K562 (cell line): Measurements from ENCODE around the gene HPS1. TPM values are rescaled to one million over a fixed set of nuclear protein-coding genes. Genes with fewer than 3 reads are reported as not detected.

Experiments
- ATAC-seq: fragments of 200-7000 bp; cut with Tn5 transposase; 3 replicates; pipeline ENCODE4 v1.9.1; 2020; ENCODE audit warnings: moderate library complexity
- BruUV-seq: library from RNA; stranded (reverse); fragments of 400-500 nt; replicated peaks from 2 replicates; lab custom pipeline; 2021; lab: Mats Ljungman, UMichigan
- CTCF ChIA-PET: fragments of 300-600 bp; formaldehyde crosslinking; extraction: SDS; loops from one replicate; lab custom pipeline; 2021; ENCODE audit warnings: low intra/inter-chr PET ratio; lab: Yijun Ruan, JAX
- POLR2A ChIA-PET: fragments of 300-600, 350-650 bp; sonication (Branson Sonifier 250); formaldehyde crosslinking; extraction: SDS; loops from one replicate; lab custom pipeline; 2021; ENCODE audit warnings: antibody characterized with exemption, inconsistent platforms; lab: Yijun Ruan, JAX
- DNase-seq, 4 experiments: peaks; one replicate each; pipeline versions ENCODE4 v3.0.0 to v3.0.0-alpha.2; 2011 to 2018; ENCODE audit warnings: low spot score in 3 of 4, mixed read lengths in 3 of 4; ENCODE audit errors: extremely low read depth in 1 of 4
- FAIRE-seq: peaks from 2 replicates; lab custom pipeline; 2011; peaks lifted over from hg19 to GRCh38; lab: Jason Lieb, UNC
- H2AFZ ChIP-seq: 2 replicates; pipeline ENCODE4 v1.6.0; 2011; ENCODE audit warnings: low read depth, low read length, control low read depth, inconsistent platforms
- H3K27ac ChIP-seq: fragments of 200-600 bp; 3 replicates; pipeline ENCODE4 v1.8.0; 2011; ENCODE audit warnings: low read depth, mild to moderate bottlenecking, control low read depth, inconsistent platforms, low read length, moderate library complexity, mixed read lengths; ENCODE audit errors: extremely low read depth
- H3K27me3 ChIP-seq, 2 experiments: fragments of 300-600 bp in 1 of 2; 2 replicates in 1 of 2; 3 replicates in 1 of 2; pipeline versions ENCODE4 v1.6.0 to v1.8.0; 2011; ENCODE audit warnings: inconsistent platforms in 2 of 2, low read length in 2 of 2, mild to moderate bottlenecking in 1 of 2, mixed read lengths in 1 of 2, moderate library complexity in 1 of 2; ENCODE audit not compliant: control insufficient read depth in 2 of 2, insufficient read depth in 2 of 2
- H3K36me3 ChIP-seq: fragments of 300-600 bp; 3 replicates; pipeline ENCODE4 v1.8.0; 2011; ENCODE audit warnings: mild to moderate bottlenecking, low read length, inconsistent platforms; ENCODE audit not compliant: control insufficient read depth, insufficient read depth
- H3K4me1 ChIP-seq, 2 experiments: fragments of 200-600 bp in 1 of 2; replicated peaks in 1 of 2; 2 replicates in 1 of 2; 3 replicates in 1 of 2; pipeline versions ENCODE4 v1.5.1 to v1.8.0; 2011; ENCODE audit warnings: inconsistent platforms in 2 of 2, low read length in 2 of 2, mild to moderate bottlenecking in 1 of 2, mixed read lengths in 1 of 2, moderate library complexity in 1 of 2; ENCODE audit not compliant: control insufficient read depth in 2 of 2, insufficient read depth in 2 of 2
- H3K4me2 ChIP-seq: 2 replicates; pipeline ENCODE4 v1.6.1; 2011; ENCODE audit warnings: low read length, control low read depth, inconsistent platforms, mixed read lengths; ENCODE audit not compliant: insufficient read depth
- H3K4me3 ChIP-seq: fragments of 200-600 bp; sonication (generic), shearing (Covaris generic); 2 replicates; pipeline ENCODE4 v1.5.1; 2016; ENCODE audit warnings: control low read depth, inconsistent platforms
- H3K79me2 ChIP-seq: fragments of 200-600 bp; 3 replicates; pipeline ENCODE4 v1.8.0; 2011; ENCODE audit warnings: low read length, inconsistent platforms; ENCODE audit not compliant: control insufficient read depth, insufficient read depth
- H3K9ac ChIP-seq, 2 experiments: 2 replicates each; pipeline versions ENCODE4 v1.6.0 to v1.6.1; 2011; ENCODE audit warnings: low read depth in 2 of 2, low read length in 2 of 2, control low read depth in 1 of 2, inconsistent platforms in 1 of 2, mild to moderate bottlenecking in 1 of 2, mixed read lengths in 1 of 2; ENCODE audit not compliant: insufficient read depth in 1 of 2
- H3K9me1 ChIP-seq: one replicate; pipeline ENCODE4 v1.6.0; 2011; ENCODE audit warnings: inconsistent platforms, mild to moderate bottlenecking, low read length, moderate library complexity; ENCODE audit not compliant: control insufficient read depth, insufficient read depth
- H3K9me3 ChIP-seq: replicated peaks from 2 replicates; pipeline ENCODE4 v1.5.1; 2011; ENCODE audit warnings: low read depth, low read length, inconsistent platforms; ENCODE audit not compliant: control insufficient read depth, insufficient read depth
- H4K20me1 ChIP-seq: replicated peaks from 2 replicates; pipeline ENCODE4 v1.6.1; 2011; ENCODE audit warnings: low read length, inconsistent platforms, mixed read lengths; ENCODE audit not compliant: control insufficient read depth, insufficient read depth
- BDP1 ChIP-seq: IDR thresholded peaks from 3 replicates; pipeline ENCODE4 v1.6.1; 2011; ENCODE audit not compliant: insufficient read length, insufficient read depth
- DEAF1 ChIP-seq: fragments of 450-650 bp; formaldehyde crosslinking; IDR thresholded peaks from 2 replicates; pipeline ENCODE4 v1.4.0; 2020; ENCODE audit warnings: mild to moderate bottlenecking, moderate library complexity
- ELF1 ChIP-seq: fragments of 200-800 bp; sonication (Bioruptor generic); IDR thresholded peaks from 2 replicates; pipeline ENCODE4 v1.6.1; 2016; ENCODE audit warnings: missing genetic modification characterization, missing compliant biosample characterization
- FOS ChIP-seq: IDR thresholded peaks from 3 replicates; pipeline ENCODE4 v1.6.1; 2011; ENCODE audit not compliant: insufficient read length; ENCODE audit errors: extremely low read depth
- MCM5 ChIP-seq: fragments of 450-650 bp; IDR thresholded peaks from 2 replicates; pipeline ENCODE4 v1.6.1; 2016; ENCODE audit warnings: low read depth
- MIER1 ChIP-seq: fragments of 450-650 bp; IDR thresholded peaks from 2 replicates; pipeline ENCODE4 v1.6.1; 2016; ENCODE audit warnings: antibody characterized with exemption, mild to moderate bottlenecking, low read depth
- POLR2G ChIP-seq: fragments of 200-400 bp; formaldehyde crosslinking; IDR thresholded peaks from 2 replicates; pipeline ENCODE4 v1.6.1; 2017; ENCODE audit warnings: low read depth, mild to moderate bottlenecking, antibody characterized with exemption, low read length, moderate library complexity
- U2AF2 ChIP-seq: fragments of 200-400 bp; formaldehyde crosslinking; optimal IDR thresholded peaks from 2 replicates; pipeline ENCODE3; 2017; ENCODE audit warnings: low read depth, mild to moderate bottlenecking, low read length
- ZNF121 ChIP-seq: sonication (generic); formaldehyde crosslinking; conservative IDR thresholded peaks from 2 replicates; pipeline ENCODE4 v1.8.0; 2022; ENCODE audit warnings: missing genetic modification reagents
- ZNF695 ChIP-seq: fragments of 450-650 bp; formaldehyde crosslinking; IDR thresholded peaks from 2 replicates; pipeline ENCODE4 v1.4.0; 2020; ENCODE audit warnings: mild to moderate bottlenecking, moderate library complexity
- WGBS: fragments of 100-300 bp; shearing (Covaris generic); methylation state at CpG from one replicate; pipeline ENCODE4 v1.1.6; 2016; ENCODE audit warnings: low coverage, mixed read lengths; ENCODE audit not compliant: insufficient coverage; ENCODE audit errors: missing lambda C conversion rate; 5-methylcytosine and 5-hydroxymethylcytosine counted together
- in situ Hi-C: fragments of 300-500 bp; cut with MboI; formaldehyde crosslinking; loops from 4 replicates; pipeline ENCODE4 v1.15.0; 2018; ENCODE audit warnings: inconsistent platforms, mixed read lengths
- intact Hi-C: fragments of 100-400 bp; cut with micrococcal nuclease; formaldehyde crosslinking; loops from 2 replicates; pipeline ENCODE4 v1.14.2; 2022
- polyA plus RNA-seq, 8 experiments: library from polyadenylated mRNA; depleted of rRNA in 4 of 8; stranded (reverse) in 5 of 8; unstranded in 3 of 8; fragments of >200 nt; fragmentation: Nextera tagmentation in 2 of 8; fragmentation: Illumina TruSeq in 1 of 8; extraction: Ambion mirVana in 2 of 8; extraction: Trizol in 1 of 8; gene quantifications; 2 replicates each; pipeline versions ENCODE4 v1.2.1 to v1.2.3, GENCODE V29; 2011 to 2014; ENCODE audit warnings: inconsistent platforms in 1 of 8, missing spikeins in 1 of 8
- total RNA-seq, 7 experiments: library from RNA; depleted of rRNA in 6 of 7; stranded (reverse); fragments of >200 nt in 6 of 7; fragmentation: Illumina TruSeq in 2 of 7; extraction: Trizol in 2 of 7; gene quantifications; 2 replicates each; pipeline versions ENCODE4 v1.2.1 to v1.2.3, GENCODE V29; 2011 to 2021; ENCODE audit warnings: low replicate concordance in 1 of 7
- TF ChIP-seq, protein P1 (sequence below): sonication (generic); formaldehyde crosslinking; IDR thresholded peaks from 2 replicates; pipeline ENCODE4 v1.8.0; 2022; ENCODE audit warnings: missing genetic modification reagents, mild to moderate bottlenecking, borderline replicate concordance

HPS1 gene
- total and polyA plus RNA-seq, 9 of the 15 experiments (the other 6 are each of a cell fraction or from before 2014, with no cell fraction given): 18.1 to 43.6 (median 26.3) TPM

GRCh38 chr10:98420786-98421185 lies 25.9 kb downstream of the HPS1 start:
- no peak for FAIRE-seq
- Histone ChIP-seq H3K4me3 (no peak overlapping the region), H3K79me2 (no peaks in the 10 kb centered on the region), H3K27me3 (no peaks in the 10 kb centered on the region), H3K4me1 (peaks cover 0 to 16% of the 10 kb centered on the region in 2 experiments; a peak in 3 of 5 replicates), H3K27ac (no peak overlapping the region), H2AFZ (no peak overlapping the region), H3K9me3 (no peaks in the 10 kb centered on the region), H4K20me1 (no peaks in the 10 kb centered on the region), H3K9me1 (no peaks in the 10 kb centered on the region), H3K4me2 (no peak overlapping the region), H3K9ac (no peak overlapping the region), H3K36me3 (peaks cover 31% of the 10 kb centered on the region; the same call in 2 of the 3 replicates)
- POLR2A ChIA-PET: interaction anchor here (1.0 kb wide), 1 partner anchor 11 kb away, joined by 4 read pairs; no protein-coding TSS in a partner anchor
- CTCF ChIA-PET: no interaction called here
- DNase-seq: no peak
- TF ChIP-seq ZNF695 (CRISPR knock-in tag) (no peak), FOS (no peak), ZNF121 (CRISPR knock-in tag) (no peak), DEAF1 (CRISPR knock-in tag) (no peak), POLR2G (no peak), BDP1 (no peak), ELF1 (tag) (no peak), U2AF2 (no peak), MCM5 (no peak), MIER1 (no peak)
- TF ChIP-seq, protein P1, sequence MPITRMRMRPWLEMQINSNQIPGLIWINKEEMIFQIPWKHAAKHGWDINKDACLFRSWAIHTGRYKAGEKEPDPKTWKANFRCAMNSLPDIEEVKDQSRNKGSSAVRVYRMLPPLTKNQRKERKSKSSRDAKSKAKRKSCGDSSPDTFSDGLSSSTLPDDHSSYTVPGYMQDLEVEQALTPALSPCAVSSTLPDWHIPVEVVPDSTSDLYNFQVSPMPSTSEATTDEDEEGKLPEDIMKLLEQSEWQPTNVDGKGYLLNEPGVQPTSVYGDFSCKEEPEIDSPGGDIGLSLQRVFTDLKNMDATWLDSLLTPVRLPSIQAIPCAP (CRISPR knock-in tag): no peak
- 71% methylated on average over 6 of the region's 9 CpGs for WGBS
- no TSS peak for BruUV-seq
- no peak for ATAC-seq
- intact Hi-C loops (no loop called here), in situ Hi-C loops (loop anchor here (10.0 kb wide), 1 partner anchor 244 kb away; no protein-coding TSS in a partner anchor)
